GM10847 (cell line): Measurements from ENCODE around the gene LETM1.

ENCODE experiments used
- POLR2A ChIP-seq: IDR thresholded peaks from 2 replicates; pipeline ENCODE4 v1.6.1; 2011; ENCODE audit not compliant: insufficient read length; ENCODE audit errors: extremely low read depth

The LETM1 gene

DNA sequence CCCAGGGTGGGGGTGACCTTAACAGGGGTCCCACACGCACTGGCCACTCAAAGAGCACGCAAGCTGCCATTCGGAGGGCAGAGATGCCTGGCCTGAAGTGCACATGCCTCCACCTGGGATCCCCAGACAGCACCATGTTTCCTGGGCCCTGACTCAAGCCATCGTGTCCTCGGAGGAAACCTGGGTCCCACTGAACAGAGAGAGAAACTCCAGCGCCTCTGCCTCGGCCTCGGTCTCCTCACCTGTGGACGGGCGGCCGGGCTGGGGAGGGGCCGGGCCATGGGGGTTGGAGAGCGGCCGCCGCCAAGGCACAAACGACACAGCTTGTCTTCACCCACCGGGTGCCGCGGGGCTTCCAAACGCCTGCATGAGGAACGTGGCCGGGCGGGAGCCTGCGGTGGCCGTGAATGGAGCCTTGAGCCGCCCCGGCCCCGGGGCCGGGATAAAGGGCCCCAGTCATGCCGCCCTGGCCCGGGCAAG is 92.8 kb downstream of the LETM1 start:
- no peak for TF ChIP-seq POLR2A

GRCh38 chr4:1762264-1763010 is 93.5 kb downstream of the LETM1 start:
- no peak for TF ChIP-seq POLR2A
